GM18858 (cell line): ENCODE results near the gene CBFB.

Experiments
- ATAC-seq: cut with Tn5 transposase; IDR thresholded peaks from one replicate; pipeline ENCODE4 v1.9.1; 2021; ENCODE audit not compliant: unreplicated experiment

Gene CBFB

DNA sequence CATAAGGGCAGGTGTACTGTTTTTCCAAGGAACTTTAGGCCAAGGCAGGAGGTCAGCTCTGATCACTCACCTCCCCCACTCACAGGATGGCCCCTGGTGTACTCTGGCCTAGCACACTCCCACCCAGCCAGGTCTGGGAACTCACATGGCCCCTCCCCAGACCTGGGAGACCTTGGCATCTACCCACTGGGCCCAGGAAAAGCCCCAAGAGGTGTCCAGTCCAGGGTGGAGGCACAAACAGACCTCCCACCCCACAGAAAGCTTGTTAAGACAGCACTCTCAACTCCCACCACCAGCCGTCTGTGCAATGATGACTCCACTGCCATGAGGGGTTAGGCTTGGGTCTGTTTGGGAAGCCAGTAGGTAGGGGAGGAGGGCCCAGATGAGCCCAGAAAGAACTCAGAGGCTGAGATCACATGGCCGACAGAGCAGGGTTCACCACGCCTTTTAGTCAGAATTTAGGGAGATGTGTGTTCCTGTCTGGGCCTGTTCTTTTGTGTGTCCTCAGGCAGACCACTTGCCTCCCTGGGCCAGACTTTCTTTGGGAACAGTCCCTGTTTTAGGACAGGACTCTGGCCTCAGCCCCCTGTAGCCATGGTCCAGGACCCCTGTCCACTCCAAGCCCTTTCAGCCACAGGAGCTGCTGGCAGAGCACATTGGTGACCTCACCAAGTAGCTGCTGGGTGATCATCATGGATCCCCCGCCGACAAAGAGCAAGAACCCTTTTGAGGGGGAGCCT, 12.1 kb upstream of the CBFB start:
- no peak for ATAC-seq

DNA sequence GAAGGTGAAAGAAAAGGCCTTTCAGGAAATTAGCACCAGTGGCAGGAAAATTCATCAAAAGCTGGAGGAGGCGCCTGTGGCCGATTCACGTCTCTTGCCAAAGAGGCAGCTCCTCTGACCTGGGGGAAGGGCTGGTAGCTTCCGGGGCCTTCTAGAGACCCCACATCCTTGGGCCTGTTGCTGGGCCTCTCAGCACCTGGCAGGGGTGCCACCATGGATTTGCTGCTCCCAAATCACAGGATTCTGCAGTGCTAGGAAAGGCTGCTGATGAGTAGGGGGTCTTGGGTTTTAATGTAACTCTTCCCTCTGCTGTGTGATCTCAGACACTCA, 11.6 kb upstream of the CBFB start:
- ATAC-seq, result no peak

DNA sequence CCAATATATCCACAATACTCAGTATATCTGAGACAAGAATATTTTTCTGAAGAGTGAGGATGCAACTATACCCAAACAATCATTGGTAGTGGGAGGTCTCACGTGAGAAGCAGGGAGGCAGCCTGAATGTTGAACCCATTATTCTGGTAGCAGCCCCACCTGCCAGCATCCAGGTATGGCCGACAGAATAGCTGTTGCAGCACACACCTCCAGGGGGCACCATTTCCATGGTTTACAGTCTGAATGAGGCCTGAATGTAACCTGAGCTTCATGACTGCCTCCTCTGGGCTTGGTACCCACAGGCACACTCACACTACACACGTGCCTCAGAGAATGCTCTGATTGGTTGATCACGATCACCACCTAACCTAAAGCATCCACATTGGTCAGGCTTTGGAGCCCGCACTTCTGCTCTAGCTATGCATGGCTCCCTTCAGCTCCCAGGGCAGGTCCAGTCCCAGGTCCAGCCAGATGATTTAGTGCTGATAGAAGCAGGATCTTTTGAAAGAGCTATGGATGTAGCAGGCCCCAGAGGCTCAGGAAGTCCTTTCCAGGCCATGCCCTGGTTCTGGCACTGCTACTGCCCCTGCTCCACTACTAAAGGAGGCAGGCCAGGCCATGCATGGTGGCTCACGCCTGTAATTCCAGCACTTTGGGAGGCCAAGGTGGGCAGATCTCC, 11.0 kb upstream of the CBFB start:
- peak; percentile 85 for ATAC-seq

DNA sequence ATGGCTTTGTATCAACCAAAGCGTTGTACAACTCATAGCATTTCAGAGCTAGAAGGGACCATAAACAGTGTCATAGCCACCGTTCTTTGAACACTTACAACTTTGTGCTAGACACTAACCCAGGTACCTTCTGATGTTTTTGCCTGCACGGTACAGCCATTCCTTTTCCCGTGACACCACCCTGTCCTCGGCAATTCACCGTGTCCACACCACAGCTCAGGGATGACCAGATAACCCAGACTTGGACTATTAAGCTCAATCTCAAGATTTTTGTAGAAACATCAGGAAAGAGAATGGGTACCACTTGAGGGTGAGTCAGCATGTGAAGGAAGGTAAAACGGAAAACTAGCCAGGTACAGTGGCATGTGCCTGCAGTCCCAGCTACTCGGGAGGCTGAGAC, 9.8 kb upstream of the CBFB start:
- no peak for ATAC-seq

DNA sequence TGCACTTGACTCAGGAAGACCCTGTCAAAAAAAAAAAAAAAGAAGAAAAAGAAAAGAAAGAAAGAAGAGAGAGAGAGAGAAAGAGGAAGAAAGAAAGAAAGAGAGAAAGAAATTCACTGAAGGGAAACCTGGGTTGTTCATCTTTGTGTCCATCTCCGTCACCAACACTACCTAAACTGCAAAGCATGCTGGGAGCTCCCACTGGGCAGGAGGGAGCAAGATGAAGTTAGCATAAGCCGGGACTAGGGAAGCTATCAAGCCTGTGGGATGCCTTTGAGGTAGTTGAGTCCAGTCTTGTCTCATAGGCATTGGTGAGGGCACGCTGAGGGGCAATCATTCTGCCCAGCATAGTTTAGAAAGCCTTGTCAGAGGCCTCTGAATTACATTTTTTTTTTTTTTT, 7.6 kb upstream of the CBFB start:
- ATAC-seq, result no peak

DNA sequence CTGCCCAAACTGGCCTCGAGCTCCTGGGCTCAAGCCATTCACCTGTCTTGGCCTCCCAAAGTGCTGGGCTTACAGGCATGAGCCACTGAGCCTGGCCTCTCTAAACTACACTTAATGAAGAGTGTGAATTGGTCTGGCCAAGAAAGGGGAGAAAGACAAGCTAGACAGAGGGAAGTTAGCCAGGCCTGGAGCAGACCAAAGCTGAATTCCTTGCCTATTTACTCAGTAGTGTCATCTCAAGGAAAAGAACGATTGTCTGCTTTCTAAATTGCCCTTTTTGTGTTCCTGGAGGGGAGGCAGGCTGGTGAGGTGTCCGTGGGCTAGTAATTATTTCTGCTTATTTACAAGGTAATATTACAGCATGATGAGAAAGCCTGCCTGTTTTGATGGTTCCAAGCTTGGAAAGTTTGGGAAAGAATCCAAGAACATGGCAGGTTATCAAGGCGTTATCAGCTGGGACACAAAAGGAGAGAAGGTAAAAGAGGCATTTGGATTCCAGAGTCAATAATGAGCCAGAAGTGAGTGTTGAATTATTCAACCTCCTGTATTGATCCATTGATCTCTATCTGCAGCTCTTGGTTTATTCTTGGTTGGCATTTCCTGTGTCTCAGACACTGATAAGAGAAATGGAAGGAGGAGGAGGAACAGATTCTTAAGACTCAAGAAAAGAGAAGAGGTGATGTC, 6.3 kb upstream of the CBFB start:
- ATAC-seq, result no peak

DNA sequence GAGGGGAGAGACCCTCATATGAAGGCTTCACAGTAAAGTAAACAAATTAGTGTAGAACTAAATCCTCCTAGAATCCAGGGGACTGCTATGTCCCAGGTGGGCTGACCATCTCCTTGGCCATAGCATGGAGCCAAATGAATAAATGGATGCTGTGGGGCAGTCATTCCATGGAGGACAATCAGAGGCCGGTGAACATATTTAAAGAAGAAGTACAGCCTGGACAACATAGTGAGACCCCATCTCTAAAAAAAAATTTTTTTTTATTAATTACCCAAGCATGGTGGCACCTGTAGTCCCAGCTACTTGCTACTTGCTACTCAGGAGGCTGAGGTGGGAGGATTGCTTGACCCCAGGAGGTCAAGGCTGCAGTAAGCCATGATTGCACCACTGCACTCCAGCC, 5.3 kb upstream of the CBFB start:
- no peak for ATAC-seq

DNA sequence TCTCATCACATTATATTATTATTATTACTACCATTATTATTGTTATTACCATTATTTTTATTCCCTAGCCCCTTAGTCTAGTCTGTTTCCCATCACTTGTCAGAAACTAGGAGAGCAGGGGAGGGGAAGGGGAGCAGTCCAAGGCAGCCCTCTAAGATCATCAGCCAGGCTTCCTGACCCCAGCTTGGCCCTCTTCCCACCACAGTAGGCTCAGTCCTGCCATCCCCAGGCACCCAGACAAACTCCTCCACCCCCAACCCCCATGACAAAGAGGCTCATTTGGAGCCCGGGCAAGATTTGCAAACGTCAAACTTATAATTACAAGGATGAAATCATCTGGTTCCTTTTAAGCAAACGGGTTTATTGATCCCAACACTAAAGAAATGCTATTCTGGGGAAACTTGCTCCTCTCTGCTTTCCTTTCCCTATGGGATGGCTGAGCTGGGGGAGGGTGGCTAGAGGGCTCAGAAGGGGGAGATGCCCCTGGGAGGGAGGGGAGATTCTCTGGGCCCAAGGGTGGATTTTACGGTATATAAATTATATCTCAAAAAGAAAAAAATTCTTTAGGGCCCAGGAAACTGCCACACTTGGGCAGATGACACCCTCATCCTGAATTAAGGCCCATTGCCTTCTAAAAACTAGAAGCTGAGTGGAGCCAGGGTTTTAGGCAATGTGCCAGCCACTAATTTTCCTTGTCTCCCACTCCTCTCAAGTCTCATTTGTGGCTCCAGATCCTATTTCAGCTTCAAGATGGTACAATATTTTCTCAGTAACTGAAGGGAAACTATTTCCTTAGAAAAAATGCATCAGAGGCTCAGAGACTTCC, 4.4 kb upstream of the CBFB start:
- ATAC-seq, result no peak

DNA sequence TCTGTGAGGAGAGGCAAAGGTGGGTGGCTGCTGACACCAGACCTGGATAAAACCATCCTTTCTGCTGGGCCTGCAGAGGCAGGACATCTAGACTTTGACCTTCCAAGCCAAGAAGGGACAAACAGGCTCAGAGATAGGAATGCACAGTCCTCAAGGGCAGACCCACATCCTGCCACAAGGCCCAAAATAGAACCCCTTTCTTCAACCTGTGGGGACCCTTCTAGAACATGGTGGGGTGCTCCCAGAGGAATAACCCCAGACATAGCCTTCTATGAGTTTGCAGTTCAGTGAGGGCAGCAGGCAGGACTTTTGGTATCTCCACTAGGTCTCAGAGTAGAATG, 3.8 kb upstream of the CBFB start:
- ATAC-seq, result no peak

DNA sequence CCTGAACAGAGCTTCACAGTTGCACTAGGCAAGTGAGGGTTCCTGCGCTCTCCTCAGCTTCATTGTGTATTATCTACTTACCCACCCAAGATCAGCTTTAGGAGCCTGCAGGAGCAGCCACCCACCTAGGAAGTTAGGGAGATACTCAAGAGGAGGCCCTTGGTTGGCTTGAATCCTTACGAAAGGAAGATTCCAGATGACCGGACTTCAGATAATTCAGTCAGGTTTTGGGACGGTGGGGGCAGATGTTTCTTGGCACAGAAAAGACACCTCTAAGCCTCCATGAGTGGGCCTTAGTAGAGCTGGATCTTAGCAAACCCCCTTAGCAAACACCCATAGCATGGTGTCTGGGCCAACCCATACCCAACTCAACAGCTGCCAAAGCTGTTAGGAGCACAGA, 2.4 kb upstream of the CBFB start:
- no peak for ATAC-seq

DNA sequence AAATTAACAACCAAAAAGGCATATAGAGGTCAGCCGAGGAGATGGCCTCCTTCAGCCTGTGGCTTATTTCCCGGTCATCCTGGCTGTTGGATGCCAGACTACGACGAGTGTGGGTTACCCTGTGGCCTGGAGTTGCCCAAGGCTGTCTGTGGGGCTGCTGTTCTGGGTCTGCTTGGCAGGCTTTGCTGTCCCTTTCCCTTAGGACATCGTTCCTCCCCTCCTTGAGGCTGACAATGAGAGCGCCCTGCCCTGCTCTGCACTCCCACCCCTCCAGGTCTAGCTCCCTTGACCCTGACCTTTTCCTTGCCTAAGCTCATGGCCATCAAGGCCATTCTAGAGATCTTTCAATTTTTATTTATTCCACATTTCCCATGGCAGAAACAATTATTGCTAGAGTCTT, 1.9 kb upstream of the CBFB start:
- ATAC-seq, result no peak

DNA sequence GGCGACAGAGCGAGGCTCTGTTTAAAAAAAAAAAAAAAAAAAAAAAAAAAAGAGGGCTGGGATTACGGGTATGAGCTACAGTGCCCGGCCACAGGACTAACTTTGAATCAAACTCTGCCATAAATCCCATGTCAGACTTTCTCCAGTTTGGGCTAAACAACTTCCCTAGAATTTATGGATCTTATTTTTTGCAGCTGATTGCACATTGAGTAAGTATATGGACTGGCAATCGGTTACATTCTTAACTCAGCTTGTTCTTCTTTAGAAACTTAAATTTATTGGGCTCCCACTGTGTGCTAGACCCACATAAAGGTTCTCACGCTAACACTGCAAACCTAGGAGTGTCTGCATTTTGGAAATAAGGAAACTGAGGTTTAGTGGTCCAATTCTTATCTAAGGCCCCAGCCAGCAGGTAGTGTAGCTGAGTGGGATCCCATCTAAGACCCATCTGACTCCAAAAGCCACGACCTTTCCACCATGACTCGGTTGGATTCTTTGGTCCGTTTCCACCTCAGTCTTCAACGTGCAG, 718 bp upstream of the CBFB start:
- ATAC-seq, result no peak

DNA sequence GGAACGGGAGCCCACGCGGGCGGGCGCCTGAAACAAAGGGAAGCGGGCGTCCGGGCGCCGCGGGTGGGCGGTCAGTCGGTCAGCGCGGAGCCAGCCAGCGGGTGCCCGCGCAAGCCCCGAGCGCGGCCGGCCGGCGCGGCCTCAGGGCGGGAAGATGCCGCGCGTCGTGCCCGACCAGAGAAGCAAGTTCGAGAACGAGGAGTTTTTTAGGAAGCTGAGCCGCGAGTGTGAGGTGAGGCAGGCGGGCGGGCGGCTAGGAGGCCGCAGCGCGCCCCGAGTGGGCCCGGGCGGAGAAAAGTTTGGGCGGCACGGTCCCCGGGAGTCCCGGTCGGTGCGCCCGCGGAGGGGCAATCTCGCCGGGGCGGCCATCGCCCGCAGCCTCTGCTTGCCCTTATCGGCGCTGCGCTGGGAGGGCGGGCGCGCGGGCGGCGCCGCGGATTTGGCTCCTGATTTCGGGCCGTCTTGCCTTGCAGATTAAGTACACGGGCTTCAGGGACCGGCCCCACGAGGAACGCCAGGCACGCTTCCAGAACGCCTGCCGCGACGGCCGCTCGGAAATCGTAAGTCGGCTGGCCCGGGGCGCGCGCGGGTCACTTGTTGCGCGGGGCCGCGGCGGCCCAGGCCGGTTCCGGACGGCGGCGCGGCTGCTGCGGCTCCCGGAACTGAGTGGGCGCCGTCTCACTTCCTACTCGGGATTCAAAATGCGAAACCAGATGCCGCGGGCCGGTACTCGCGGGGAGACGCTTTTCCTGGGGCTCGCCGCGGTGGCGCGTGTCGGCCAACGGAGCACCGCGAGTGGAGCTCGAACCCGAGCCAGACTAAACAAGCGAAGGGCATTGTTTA, 526 bp downstream of the CBFB start:
- ATAC-seq, result peak; percentile 26

DNA sequence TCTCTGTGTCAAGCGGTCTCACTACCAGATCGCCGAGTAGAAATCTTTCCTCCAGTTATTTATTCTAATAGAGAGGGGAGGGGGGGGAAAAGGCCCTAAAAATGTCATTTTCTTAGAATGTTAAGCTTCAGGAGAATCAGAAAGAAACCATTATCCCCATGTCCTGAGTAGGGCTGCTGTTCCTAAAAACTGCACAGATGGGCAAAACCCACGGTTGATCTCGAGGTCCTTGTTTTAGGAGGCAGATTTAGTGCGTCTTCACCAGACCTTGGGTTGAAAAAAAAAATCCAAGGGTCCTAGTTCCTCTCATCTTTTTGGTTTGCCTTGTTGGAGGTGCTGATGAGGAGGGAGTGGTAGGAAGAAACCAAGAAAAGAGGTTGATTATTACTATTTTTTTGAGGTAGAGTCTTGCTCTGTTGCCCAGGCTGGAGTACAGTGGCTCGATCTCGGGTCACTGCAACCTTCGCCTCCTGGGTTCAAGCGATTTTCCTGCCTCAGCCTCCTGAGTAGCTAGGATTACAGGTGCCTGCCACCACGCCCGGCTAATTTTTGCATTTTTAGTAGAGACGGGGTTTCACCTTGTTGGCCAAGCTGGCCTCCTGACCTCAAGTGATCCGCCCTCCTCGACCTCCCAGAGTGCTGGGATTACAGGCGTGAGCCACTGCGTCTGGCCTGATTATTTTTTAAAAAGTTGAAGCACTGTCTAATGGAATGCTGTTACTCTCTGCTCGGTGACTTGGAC, 1.4 kb downstream of the CBFB start:
- no peak for ATAC-seq

DNA sequence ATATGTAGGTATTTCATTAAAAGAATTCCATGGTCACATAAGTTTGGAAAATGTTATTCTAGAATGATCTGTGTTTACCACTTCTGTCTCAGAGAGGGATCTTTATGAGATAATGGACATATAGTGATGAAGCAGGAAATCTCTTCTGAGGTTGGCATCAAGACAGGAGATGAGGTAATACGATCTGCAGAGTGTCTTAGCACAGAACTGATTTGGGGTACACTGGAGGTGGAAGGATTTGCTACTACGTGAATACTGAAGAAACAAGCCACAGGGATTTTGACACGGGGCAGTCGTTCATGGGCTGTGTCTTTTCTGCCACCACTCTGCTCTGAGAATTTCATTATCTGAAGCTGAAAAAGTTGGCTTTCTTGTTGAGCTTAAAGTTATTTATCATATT, 5.5 kb downstream of the CBFB start:
- ATAC-seq, result no peak

DNA sequence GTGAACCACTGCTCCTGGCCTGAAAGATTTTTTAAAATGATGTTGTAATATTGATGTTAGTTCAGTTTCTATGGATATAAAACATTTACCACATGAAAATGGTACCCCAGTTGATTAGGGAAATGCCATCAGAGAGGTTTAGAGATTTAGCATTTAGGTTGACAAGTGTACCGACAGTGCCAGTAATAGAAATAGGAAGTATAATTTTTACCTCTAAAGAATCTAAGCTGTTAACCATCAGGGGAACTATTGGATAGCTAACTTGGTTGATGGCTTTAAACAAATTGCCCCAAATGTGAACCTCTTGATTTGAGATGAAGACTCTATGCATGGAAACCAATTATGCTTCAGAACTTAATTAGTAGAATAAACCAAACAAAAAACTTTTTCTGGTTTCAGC, 6.4 kb downstream of the CBFB start:
- no peak for ATAC-seq

DNA sequence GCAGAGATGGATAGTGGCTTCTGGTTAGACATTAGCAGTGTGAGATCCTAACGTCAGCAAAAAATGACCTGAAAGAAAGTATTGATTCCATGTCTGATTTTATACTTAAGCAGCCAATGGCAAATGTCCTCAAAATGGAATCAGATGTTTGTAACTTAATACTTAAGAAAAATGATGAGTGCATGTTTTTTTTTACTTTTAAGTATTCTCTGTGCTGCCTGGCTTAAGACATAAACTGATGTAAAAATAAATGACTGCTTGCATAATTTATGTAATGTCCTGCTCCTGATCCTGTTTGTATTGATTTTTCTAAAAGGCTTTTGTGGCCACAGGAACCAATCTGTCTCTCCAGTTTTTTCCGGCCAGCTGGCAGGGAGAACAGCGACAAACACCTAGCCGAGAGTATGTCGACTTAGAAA, 7.4 kb downstream of the CBFB start:
- no peak for ATAC-seq

DNA sequence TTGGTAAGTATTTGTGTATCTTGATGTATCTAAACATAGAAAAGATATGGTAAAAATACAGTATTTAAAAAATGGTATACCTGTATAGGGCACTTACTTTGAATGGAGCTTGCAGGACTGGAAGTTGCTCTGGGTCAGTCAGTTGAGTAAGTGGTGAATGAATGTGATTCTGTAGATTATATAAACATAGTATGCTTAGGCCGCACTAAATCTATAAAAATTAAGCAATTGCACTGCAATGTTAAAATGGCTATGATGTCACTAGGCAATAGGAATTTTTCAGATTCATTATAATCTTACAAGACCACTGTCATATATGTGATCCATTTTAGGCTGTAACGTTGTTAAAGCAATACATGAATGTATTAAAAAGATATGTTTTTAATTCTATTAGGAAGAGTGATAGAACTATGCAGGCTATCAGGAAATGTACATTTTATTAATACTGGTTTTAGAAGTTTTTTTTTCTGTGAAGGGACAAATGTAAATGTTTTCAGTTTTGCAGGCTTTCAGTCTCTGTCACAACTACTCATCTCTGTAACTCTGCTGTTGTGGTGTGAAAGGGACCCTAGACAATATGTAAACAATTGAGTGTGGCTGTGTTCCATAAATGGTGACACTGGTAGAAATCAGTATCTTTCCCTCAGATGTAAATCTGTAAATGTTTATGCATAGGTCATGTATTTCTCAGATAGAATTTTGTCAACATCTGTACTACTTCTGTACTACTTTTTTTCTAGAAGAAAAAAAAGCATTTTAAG, 10.5 kb downstream of the CBFB start:
- no peak for ATAC-seq

DNA sequence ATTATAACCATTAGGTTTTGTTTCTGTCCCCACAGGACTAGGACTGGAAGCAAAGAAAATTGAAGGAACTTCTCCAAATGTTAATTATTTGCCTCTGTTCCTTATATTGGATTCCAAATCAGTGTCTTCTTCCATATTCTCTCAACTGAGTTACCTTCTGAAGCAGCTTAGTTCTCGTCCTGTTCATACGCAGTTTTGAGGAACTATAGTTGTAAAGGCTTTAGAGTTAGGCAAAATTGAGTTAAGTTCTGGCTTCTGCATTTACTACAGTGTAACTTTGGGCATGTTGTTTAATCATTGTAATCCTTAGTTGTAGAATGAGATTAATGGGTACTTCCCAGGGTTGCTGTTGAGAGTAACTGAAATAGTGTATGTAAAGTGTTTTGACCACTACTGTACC, 11.2 kb downstream of the CBFB start:
- no peak for ATAC-seq
